ENCODE results near the gene C4orf33. TPM values are rescaled to one million over a fixed set of nuclear protein-coding genes. Genes with fewer than 3 reads are reported as not detected.

Gene C4orf33
- total RNA-seq, 3 donors from 2014 or later: 14.2 to 42.2 (median 23.7) TPM

DNA sequence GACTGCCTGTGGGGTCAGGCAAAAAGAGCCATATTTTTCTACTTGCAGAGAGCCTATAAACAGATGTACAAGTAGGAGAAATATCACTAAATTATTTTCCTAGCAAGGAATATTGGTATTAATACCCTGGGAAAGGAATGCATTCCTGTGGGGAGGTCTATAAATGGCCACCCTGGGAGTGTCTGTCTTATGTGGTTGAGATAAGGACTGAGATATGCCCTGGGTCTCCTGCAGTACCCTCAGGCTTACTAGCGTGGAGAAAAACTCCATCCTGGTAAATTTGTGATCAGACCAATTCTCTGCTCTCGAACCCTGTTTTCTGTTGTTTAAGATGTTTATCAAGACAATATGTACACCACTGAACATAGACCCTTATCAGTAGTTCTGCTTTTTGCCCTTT, 35.4 kb downstream of the C4orf33 start:
- DNase-seq (no peak), ATAC-seq (no peak)
- Histone ChIP-seq H3K9me3 (no peaks in the 10 kb centered on the region), H3K4me3 (no peak overlapping the region), H3K36me3 (ENCODE audit: low read depth) (no peaks in the 10 kb centered on the region), H3K4me1 (ENCODE audit: low read depth) (no peaks in the 10 kb centered on the region)
- intact Hi-C loops (cut with DNase I, micrococcal nuclease): no loop called here
- TF ChIP-seq, protein P1, sequence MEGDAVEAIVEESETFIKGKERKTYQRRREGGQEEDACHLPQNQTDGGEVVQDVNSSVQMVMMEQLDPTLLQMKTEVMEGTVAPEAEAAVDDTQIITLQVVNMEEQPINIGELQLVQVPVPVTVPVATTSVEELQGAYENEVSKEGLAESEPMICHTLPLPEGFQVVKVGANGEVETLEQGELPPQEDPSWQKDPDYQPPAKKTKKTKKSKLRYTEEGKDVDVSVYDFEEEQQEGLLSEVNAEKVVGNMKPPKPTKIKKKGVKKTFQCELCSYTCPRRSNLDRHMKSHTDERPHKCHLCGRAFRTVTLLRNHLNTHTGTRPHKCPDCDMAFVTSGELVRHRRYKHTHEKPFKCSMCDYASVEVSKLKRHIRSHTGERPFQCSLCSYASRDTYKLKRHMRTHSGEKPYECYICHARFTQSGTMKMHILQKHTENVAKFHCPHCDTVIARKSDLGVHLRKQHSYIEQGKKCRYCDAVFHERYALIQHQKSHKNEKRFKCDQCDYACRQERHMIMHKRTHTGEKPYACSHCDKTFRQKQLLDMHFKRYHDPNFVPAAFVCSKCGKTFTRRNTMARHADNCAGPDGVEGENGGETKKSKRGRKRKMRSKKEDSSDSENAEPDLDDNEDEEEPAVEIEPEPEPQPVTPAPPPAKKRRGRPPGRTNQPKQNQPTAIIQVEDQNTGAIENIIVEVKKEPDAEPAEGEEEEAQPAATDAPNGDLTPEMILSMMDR (IDR thresholded peaks at IDR 0.05): no peak

DNA sequence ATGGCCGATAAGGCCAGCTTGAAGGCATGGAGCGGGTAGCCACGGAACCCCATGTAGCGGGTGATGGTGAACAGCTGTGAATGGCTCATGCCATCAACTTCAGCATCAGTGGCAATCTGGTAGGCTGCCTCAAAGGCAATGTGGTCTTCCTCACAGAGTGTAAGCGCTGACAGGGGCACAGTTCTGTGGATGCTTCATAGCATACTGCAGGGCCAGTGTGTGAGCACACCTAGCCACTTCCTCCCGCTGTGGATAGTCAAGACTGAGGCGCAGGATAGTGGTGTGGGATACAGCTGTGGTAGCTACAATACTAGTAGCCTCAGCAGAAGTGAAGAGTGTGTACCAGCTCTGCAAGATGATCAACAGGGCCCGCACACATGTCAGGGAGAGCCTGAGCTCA, 40.5 kb downstream of the C4orf33 start:
- H3K4me3 ChIP-seq: no peak overlapping the region
- H3K4me1 ChIP-seq (ENCODE audit: low read depth): no peaks in the 10 kb centered on the region
- no peaks in the 10 kb centered on the region for H3K9me3 ChIP-seq
- TF ChIP-seq, protein P1 (IDR thresholded peaks at IDR 0.05): no peak
- DNase-seq: no peak
- intact Hi-C loops (cut with DNase I, micrococcal nuclease): no loop called here
- no peaks in the 10 kb centered on the region for H3K36me3 ChIP-seq (ENCODE audit: low read depth)
- peak; percentile 13 for ATAC-seq

DNA sequence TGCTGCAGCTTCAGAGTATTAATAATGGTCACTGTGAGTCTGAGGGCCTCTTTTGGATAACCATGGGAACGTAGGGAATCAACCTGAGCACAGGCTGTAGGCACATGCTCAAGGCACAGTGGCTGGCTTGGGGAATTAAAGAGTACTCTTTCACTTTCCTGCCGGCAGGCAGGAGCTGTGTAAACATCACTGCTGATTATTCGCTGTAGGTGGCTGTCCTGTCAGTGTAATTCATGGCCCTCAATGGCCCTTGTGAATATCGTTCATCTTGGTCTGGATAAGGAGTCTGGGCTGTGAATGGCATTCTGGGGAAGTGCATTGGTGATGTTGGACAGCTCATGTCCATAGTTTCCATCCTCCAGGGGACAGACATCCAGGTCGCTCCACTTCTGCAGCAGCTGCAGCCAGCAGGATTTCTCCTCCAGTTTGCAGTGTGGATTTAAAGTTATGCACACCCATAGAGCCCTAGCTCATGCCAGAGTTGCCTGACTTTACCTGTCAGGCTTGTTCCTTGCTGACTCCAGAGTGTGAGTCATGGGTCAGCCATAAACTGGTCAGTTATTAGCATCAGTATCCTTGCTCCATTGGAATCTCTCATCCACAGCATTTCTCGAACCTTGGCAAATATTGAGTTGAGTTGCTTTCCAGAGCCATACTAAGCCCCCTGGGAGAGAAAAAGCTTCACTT, 43.0 kb downstream of the C4orf33 start:
- Histone ChIP-seq H3K4me3 (no peak overlapping the region), H3K4me1 (ENCODE audit: low read depth) (no peaks in the 10 kb centered on the region), H3K36me3 (ENCODE audit: low read depth) (no peaks in the 10 kb centered on the region), H3K9me3 (no peaks in the 10 kb centered on the region)
- ATAC-seq (no peak), DNase-seq (no peak)
- intact Hi-C loops (cut with DNase I, micrococcal nuclease): no loop called here
- TF ChIP-seq, protein P1 (IDR thresholded peaks at IDR 0.05): no peak

DNA sequence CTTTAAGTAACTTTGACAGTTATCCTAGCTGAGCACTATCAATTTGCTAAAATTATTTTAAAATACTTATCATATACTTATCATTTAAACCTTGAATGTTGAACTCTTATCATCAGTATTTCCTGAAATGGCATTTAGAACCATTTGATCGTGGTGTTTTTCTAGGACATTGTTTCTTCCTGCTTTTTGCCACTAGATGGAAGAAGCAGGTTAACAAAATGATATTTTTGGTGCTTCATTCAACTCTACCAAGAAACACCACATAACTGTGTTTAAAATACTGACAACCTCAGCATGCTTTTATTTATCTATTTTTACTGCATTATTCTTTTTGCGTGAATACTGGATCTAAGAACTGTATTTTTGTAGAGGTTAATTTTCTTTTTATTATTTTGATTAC, 44.6 kb downstream of the C4orf33 start:
- ATAC-seq: no peak
- intact Hi-C loops (cut with DNase I, micrococcal nuclease): no loop called here
- DNase-seq: no peak
- Histone ChIP-seq H3K4me1 (ENCODE audit: low read depth) (no peaks in the 10 kb centered on the region), H3K9me3 (no peaks in the 10 kb centered on the region), H3K36me3 (ENCODE audit: low read depth) (no peaks in the 10 kb centered on the region), H3K4me3 (no peak overlapping the region)
- TF ChIP-seq, protein P1 (IDR thresholded peaks at IDR 0.05): no peak

DNA sequence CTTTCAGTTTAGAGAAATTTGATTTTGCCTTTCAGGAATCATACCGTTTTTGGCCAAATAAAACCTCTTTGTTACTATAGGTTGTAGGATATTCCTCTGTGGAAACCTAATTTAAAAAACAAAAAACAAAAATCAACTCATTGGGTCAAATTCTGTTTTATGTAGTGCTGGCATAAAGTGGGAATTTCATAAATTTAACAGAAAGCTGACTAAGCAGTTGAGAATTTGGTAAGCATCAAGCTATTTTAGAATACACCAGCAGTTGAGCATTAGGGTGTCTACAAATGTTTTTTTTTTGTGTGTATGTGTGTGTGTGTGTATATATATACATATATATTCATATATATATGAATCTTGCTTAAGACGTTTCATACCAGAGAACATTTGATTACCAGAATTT, 47.4 kb downstream of the C4orf33 start:
- intact Hi-C loops (cut with DNase I, micrococcal nuclease): no loop called here
- no peak for DNase-seq
- TF ChIP-seq, protein P1 (IDR thresholded peaks at IDR 0.05): no peak

More for the DNA sequence above, 47.4 kb downstream of the C4orf33 start:
- Histone ChIP-seq H3K36me3 (ENCODE audit: low read depth) (no peaks in the 10 kb centered on the region), H3K9me3 (no peaks in the 10 kb centered on the region), H3K4me3 (no peak overlapping the region), H3K4me1 (ENCODE audit: low read depth) (no peaks in the 10 kb centered on the region)
- ATAC-seq: no peak
